Subcutaneous abdominal adipose tissue (tissue), 5 donors: ENCODE results near the gene PARD3.

ENCODE experiments used
- H3K27ac ChIP-seq: one replicate; pipeline ENCODE4 v1.7.0; 2013; ENCODE audit warnings: low read depth, mild to moderate bottlenecking, inconsistent platforms, low read length, moderate library complexity
- H3K27me3 ChIP-seq, 5 donors: one replicate each; pipeline ENCODE4 v1.7.0; 2013; ENCODE audit warnings: low read length in 5 of 5, inconsistent platforms in 1 of 5; ENCODE audit not compliant: control insufficient read depth in 5 of 5, insufficient read depth in 4 of 5
- H3K36me3 ChIP-seq, 5 donors: one replicate each; pipeline ENCODE4 v1.7.0; 2013; ENCODE audit warnings: low read length in 5 of 5; ENCODE audit not compliant: control insufficient read depth in 5 of 5, insufficient read depth in 5 of 5
- H3K4me1 ChIP-seq, 5 donors: one replicate each; pipeline ENCODE4 v1.7.0; 2013; ENCODE audit warnings: low read length in 5 of 5, mild to moderate bottlenecking in 3 of 5, moderate library complexity in 1 of 5; ENCODE audit not compliant: control insufficient read depth in 5 of 5, insufficient read depth in 5 of 5
- H3K4me3 ChIP-seq, 5 donors: one replicate each; pipeline ENCODE4 v1.7.0; 2013; ENCODE audit warnings: low read length in 5 of 5, low read depth in 1 of 5
- H3K9ac ChIP-seq, 5 donors: one replicate each; pipeline ENCODE4 v1.7.0; 2013; ENCODE audit warnings: low read length in 5 of 5, mild to moderate bottlenecking in 4 of 5, moderate library complexity in 3 of 5
- H3K9me3 ChIP-seq, 5 donors: one replicate each; pipeline ENCODE4 v1.7.0; 2013; ENCODE audit warnings: low read length in 5 of 5; ENCODE audit not compliant: control insufficient read depth in 5 of 5
- donor health status: healthy.
- donor health status: healthy.
- donor health status: healthy.
- donor health status: healthy.
- donor health status: healthy.

The PARD3 gene

GRCh38 chr10:34206078-34206934, 608.8 kb downstream of the PARD3 start:
- Histone ChIP-seq H3K9ac (no peak overlapping the region), H3K9me3 (no peaks in the 10 kb centered on the region), H3K27ac (no peak overlapping the region), H3K4me3 (no peak overlapping the region), H3K4me1 (no peaks in the 10 kb centered on the region), H3K36me3 (no peaks in the 10 kb centered on the region), H3K27me3 (no peaks in the 10 kb centered on the region)

DNA sequence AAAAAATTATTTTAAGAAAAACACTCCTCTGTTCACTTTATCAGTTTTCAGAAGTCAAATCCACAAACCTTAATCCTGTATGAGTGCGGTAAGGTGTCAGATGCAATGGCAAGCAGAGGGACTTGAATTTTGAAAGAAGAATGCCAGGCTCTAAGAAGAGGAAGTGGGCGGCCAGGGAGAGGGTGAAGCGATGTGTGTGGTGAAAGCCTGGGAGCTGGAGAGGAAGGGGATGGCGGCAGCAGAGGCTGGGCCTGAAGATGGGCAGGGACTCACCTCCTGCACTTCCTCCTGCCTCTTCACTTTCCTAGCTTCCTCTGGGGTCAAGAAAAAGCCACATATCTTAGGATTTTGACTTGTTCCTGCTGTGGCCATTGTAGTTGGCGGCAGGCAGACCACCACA, 609.6 kb downstream of the PARD3 start:
- Histone ChIP-seq H3K4me3 (no peak overlapping the region), H3K9me3 (no peaks in the 10 kb centered on the region), H3K27ac (no peak overlapping the region), H3K4me1 (peaks cover 0 to 3% (median 0%) of the 10 kb centered on the region in 5 donors), H3K9ac (no peak overlapping the region), H3K36me3 (no peaks in the 10 kb centered on the region), H3K27me3 (no peaks in the 10 kb centered on the region)

DNA sequence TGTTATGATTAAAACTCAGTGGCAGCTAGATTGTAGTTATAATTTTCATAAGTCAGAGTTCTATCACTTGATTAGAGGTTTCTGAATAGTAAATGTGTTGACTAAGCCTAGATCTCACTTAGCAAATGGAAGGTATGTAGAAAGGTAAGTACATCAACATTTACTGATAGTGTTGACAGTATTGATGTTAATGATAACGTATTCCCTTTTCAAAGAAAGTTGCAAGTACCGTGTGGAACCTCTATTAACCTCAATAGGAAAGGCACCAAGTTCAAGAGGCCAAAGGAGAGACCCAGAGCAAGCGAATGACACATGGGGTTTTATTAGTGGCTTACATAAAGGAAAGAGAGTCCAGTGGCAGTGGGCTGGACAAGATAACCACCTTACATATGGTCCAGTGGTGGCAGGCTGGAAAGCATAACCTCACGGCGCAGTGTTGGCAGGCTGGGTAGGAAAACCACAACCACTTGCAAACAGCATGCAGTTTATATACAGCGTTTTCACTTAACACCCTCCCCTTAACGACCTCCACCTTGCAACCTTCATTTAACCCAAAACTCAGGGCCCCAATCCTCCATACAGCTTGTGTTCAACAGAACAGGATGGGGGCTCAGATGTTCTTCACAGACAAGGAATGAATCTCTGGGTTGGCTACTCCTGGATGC, 611.0 kb downstream of the PARD3 start:
- Histone ChIP-seq H3K36me3 (no peaks in the 10 kb centered on the region), H3K9ac (no peak overlapping the region), H3K27ac (no peak overlapping the region), H3K27me3 (no peaks in the 10 kb centered on the region), H3K4me1 (peaks cover 0 to 3% (median 0%) of the 10 kb centered on the region in 5 donors), H3K9me3 (no peaks in the 10 kb centered on the region), H3K4me3 (no peak overlapping the region)

- H3K27ac ChIP-seq: no peak overlapping the region
- H3K4me1 ChIP-seq: peaks cover 0 to 3% (median 0%) of the 10 kb centered on the region in 5 donors
- H3K9me3 ChIP-seq: no peaks in the 10 kb centered on the region
- H3K36me3 ChIP-seq: no peaks in the 10 kb centered on the region
- no peak overlapping the region for H3K9ac ChIP-seq
- no peaks in the 10 kb centered on the region for H3K27me3 ChIP-seq
- no peak overlapping the region for H3K4me3 ChIP-seq
Measured at GRCh38 chr10:34200355-34200901, 614.7 kb downstream of the PARD3 start.

DNA sequence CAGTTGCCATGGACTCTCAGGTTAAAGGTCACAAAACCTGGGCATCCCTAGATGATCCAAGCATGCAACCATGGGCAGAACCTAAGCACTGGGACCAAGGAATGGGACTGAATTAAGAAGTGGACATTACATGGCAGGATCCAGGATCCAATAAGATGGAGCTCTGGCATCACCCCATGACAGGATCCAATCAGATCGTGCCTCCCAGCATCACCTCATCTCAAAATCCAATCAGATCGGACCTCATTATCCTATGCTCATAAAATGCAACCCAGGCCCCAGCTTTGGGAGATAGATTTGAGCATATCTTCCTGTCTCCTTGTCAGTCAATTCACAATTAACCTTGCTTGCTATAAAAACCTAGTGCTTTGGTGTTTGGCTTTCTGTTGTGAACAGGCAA, 616.1 kb downstream of the PARD3 start:
- Histone ChIP-seq H3K9me3 (no peaks in the 10 kb centered on the region), H3K36me3 (no peaks in the 10 kb centered on the region), H3K27me3 (no peaks in the 10 kb centered on the region), H3K4me3 (no peak overlapping the region), H3K4me1 (peaks cover 0 to 3% (median 0%) of the 10 kb centered on the region in 5 donors), H3K9ac (no peak overlapping the region), H3K27ac (no peak overlapping the region)

GRCh38 chr10:34196058-34196433, 619.0 kb downstream of the PARD3 start:
- no peak overlapping the region for H3K4me3 ChIP-seq
- no peak overlapping the region for H3K9ac ChIP-seq
- no peaks in the 10 kb centered on the region for H3K27me3 ChIP-seq
- peaks cover 0 to 3% (median 0%) of the 10 kb centered on the region in 5 donors for H3K4me1 ChIP-seq
- H3K9me3 ChIP-seq: no peaks in the 10 kb centered on the region
- H3K27ac ChIP-seq: no peak overlapping the region
- no peaks in the 10 kb centered on the region for H3K36me3 ChIP-seq

GRCh38 chr10:34195364-34196057, 619.6 kb downstream of the PARD3 start:
- Histone ChIP-seq H3K9me3 (no peaks in the 10 kb centered on the region), H3K27ac (no peak overlapping the region), H3K36me3 (no peaks in the 10 kb centered on the region), H3K4me1 (no peaks in the 10 kb centered on the region), H3K27me3 (no peaks in the 10 kb centered on the region), H3K9ac (no peak overlapping the region), H3K4me3 (no peak overlapping the region)

GRCh38 chr10:34193931-34194626, 621.0 kb downstream of the PARD3 start:
- H3K27me3 ChIP-seq: no peaks in the 10 kb centered on the region
- no peaks in the 10 kb centered on the region for H3K9me3 ChIP-seq
- no peak overlapping the region for H3K4me3 ChIP-seq
- no peaks in the 10 kb centered on the region for H3K36me3 ChIP-seq
- H3K4me1 ChIP-seq: no peaks in the 10 kb centered on the region
- H3K9ac ChIP-seq: no peak overlapping the region
- no peak overlapping the region for H3K27ac ChIP-seq

DNA sequence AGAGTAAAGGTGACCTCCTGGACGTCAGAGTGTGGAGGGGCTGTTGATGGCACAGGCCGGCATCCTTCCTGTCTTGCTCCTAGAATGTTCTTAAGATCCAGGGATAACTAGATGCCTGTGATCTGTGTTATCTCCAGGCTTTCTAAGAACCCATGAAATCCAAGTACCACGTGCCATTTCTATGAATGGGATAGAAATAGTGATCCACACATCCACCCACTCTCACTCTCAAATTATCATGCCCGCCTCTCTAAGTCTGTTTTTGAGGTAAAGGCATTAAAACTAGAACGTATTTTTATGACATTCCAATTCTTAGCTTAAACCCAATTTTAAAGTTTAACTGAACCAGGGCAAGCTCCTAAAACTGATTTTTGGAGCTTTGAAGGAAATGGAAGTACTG, 622.5 kb downstream of the PARD3 start:
- no peaks in the 10 kb centered on the region for H3K27me3 ChIP-seq
- no peaks in the 10 kb centered on the region for H3K36me3 ChIP-seq
- no peaks in the 10 kb centered on the region for H3K9me3 ChIP-seq
- no peak overlapping the region for H3K27ac ChIP-seq
- no peaks in the 10 kb centered on the region for H3K4me1 ChIP-seq
- H3K4me3 ChIP-seq: no peak overlapping the region
- no peak overlapping the region for H3K9ac ChIP-seq
